Lung microvascular endothelial cell (primary cell): ENCODE data around the gene NPTN. TPM values are rescaled to one million over a fixed set of nuclear protein-coding genes. Genes with fewer than 3 reads are reported as not detected.

Experiments
- DNase-seq, 2 donors: peaks; one replicate each; pipeline versions ENCODE4 v3.0.0 to v3.0.0-alpha.2; 2010; ENCODE audit warnings: low read depth in 2 of 2
- total RNA-seq: library from RNA; depleted of rRNA; stranded (reverse); fragments of >200 nt; gene quantifications from 2 replicates; pipeline ENCODE4 v1.2.1, GENCODE V29; 2014

The NPTN gene
- total RNA-seq, 1 donor from 2014 or later: 130 TPM

DNA sequence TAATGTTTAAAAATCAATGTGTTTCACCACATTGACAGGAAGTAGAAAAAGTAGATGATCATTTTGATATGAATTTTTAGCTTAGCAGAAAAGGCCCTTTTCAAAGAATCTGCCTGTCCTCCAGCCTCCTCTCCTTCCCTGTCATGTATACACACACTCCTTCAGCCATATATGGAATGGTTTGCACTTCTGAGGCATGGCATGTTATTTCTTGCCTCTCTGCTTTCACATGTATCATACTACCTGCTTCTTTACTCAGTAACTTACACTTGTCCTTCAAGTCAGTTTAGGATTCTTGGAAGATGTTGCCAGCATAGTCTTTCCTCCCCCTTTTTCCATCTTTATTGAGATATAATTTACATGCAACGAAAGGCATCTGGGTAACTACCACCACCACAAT is 111.2 kb downstream of the NPTN start:
- no peak for DNase-seq

DNA sequence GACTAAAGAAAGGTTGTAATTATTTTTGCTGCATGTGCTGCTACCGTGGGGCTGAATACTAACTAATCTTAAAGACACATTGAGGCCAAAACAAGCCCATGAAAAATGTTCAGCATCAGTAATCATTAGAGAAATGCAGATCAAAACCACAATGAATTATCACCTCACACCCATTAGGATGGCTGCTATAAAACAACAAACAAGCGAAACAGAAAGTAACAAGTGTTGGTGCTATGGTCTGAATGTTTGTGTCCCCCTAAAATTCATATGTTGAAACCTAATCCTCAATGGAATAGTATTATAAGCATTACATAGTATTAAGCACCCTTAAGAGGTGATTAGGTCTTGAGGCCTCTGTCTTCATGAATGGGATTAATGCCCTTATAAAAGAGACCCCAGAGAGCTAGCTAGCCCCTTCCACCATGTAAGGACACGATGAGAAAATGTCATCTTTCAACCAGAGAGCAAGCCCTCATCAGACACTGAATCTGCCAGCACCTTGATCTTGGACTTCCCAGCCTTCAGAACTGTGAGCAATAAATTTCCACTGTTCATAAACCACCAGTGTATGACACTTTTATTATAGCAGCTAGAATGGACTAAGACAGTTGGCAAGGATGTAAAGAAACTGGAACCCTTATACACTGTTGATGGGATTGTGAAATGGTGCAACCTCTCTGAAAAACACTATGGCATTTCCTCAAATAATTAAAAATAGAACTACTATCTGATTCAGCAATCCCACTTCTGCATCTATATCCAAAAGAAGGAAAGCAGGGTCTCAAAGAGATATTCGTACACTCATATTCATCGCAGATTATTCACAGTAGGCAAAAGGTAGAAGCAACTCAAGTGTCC is 114.1 kb downstream of the NPTN start:
- DNase-seq: no peak

DNA sequence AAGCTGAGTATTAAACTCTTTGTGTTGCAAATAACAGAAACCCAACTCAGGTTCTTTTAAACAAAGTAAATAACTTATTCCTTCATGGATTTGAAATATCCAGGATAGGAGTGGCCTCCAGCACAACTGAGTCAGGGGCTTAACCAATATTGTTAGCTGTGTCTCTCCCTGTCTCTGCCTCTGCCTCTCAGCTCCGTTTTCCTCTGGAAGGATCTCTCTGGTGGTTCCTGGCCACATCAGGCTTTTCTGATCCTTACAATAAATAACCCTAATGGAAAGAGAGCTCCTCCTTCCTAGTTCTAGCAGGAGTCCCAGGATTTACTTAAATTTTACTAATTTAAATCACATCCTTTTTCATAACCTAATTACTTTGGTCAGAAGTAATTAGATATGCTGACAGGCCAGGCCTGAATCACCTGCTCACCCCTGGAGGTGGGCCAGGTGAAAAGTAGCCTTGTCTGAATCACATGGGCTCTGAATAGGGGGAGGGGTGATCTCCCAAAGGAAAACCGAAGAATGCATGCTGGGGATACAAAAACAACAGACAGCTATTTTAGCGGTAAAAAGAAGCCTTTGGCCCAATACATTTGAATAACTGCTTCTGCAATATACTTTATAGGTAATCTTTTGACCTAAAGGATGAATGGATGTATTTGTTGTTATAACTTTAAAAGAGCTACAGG is 114.9 kb downstream of the NPTN start:
- DNase-seq: no peak

DNA sequence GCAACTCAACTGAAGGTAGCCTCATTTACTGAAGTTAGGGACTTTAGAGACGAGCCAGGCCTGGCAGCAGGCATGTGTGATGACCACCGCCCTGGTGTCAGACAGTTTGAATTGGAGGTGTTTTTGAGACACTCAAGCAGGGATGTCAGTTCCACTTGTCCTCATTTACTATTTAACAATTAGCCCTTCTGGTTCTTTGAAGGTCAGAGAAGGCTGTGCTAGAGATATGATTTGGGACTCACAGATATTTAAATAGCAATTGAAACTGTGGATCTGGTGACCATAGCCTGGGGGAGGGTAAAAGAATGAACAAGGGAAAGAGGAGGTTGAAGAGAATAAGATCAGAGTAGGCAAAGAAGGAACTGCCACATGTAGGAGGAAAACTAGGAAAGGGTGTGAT is 115.6 kb downstream of the NPTN start:
- DNase-seq: no peak

DNA sequence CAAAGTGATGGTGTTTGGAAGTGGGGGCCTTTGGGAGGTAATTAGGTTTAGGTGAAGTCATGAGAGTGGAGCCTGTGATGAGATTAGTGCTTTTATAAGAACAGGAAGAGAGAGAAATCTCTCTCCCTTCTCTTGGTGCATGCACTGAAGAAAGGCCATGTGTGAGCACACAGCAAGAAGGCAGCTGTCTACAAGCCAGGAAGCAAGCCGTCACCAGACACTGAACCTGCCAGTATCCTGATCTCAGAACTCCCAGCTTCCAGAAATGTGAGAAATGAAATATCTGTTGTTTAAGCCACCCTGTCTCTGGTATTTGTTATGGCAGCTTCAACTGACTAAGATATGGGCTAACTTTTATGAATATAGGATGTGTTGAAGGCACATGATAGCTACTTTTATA is 117.7 kb downstream of the NPTN start:
- DNase-seq: no peak

Other genes starting within 250 kb of the NPTN start
- not detected in 2 replicates for gene REC114, start 190.2 kb downstream of the NPTN start, total RNA-seq
- gene CD276, start 51.0 kb upstream of the NPTN start, total RNA-seq: 21.4 and 41.4 TPM in 2 replicates
- under 0.01 and 0.22 TPM in 2 replicates for gene INSYN1, start 120.0 kb upstream of the NPTN start, total RNA-seq
- not detected in 2 replicates for gene TBC1D21, start 240.2 kb upstream of the NPTN start, total RNA-seq